GM10266 (cell line): ENCODE measurements around the gene ACBD6.

ENCODE experiments used
- DNase-seq: peaks from one replicate; pipeline ENCODE4 v3.0.0; 2012; ENCODE audit errors: extremely low spot score
- TF ChIP-seq, protein P1 (sequence below): IDR thresholded peaks from 2 replicates; pipeline ENCODE4 v1.5.1; 2012; ENCODE audit warnings: mild to moderate bottlenecking, low read depth; ENCODE audit not compliant: control insufficient read depth, insufficient read depth; ENCODE audit errors: missing control alignments

Gene ACBD6

DNA sequence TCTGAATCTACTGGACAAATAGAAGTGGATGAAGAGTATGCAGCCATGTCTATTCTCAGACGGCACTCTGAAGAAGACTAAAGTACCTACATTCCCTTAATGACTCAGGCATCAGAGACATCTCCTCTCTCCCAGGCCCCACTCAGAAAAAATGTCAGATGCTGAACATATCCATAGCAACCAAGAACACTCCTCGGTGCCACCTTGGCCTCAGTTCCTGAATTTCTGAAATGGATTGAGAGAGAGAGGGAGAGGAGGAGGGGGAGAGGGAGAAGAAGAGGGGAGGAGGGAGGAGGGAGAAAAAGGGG, 40.4 kb upstream of the ACBD6 start:
- DNase-seq, result no peak
- TF ChIP-seq, protein P1, sequence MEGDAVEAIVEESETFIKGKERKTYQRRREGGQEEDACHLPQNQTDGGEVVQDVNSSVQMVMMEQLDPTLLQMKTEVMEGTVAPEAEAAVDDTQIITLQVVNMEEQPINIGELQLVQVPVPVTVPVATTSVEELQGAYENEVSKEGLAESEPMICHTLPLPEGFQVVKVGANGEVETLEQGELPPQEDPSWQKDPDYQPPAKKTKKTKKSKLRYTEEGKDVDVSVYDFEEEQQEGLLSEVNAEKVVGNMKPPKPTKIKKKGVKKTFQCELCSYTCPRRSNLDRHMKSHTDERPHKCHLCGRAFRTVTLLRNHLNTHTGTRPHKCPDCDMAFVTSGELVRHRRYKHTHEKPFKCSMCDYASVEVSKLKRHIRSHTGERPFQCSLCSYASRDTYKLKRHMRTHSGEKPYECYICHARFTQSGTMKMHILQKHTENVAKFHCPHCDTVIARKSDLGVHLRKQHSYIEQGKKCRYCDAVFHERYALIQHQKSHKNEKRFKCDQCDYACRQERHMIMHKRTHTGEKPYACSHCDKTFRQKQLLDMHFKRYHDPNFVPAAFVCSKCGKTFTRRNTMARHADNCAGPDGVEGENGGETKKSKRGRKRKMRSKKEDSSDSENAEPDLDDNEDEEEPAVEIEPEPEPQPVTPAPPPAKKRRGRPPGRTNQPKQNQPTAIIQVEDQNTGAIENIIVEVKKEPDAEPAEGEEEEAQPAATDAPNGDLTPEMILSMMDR, result no peak

GRCh38 chr1:180542113-180542837, 39.9 kb upstream of the ACBD6 start:
- no peak for DNase-seq
- TF ChIP-seq, protein P1, result no peak

DNA sequence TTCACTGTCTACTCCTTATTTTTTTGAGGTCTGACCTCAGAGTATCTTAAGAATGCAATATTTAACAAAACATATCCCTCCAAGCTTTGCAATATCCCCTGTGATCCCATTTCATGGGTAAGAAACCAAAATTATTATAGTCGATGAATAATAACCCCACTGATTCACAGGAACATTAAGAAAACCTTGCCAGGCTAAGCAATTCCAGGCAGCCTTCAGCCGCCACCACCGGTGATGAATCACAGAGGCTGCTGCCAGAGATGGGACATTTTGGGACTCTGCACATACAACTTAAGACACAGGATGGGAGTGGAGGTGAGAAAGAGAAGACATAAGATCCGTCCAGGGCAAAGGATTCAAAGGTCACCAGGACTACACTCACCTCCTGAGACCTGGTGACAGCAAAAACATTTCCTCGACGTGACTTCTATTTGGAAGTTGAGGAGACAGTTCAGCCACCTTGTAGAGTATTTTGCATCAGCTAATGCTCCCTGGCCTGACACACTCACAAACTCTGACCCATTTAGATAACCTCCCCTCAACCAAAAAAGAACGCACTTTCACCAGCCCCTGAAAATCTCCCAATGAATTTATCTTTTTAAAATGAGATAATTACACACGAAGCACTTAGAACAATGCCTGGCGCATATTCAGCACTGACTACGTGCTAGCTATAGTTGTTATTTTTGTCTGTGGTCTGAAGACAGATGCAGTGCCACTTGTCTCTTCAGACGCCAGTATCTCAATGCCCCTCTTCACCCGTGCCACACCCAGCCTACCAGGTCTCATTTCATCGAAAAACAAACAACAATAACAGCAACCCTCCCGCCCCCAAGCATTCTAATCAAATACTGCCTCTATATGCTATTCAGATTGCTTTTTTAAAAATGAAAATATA, 38.6 kb upstream of the ACBD6 start:
- no peak for DNase-seq
- TF ChIP-seq, protein P1, result no peak

- no peak for DNase-seq
- TF ChIP-seq, protein P1, result no peak
These were observed 36.8 kb upstream of the ACBD6 start for GRCh38 chr1:180539136-180539535.

GRCh38 chr1:180536821-180537372, 34.5 kb upstream of the ACBD6 start:
- TF ChIP-seq, protein P1, result no peak
- no peak for DNase-seq

DNA sequence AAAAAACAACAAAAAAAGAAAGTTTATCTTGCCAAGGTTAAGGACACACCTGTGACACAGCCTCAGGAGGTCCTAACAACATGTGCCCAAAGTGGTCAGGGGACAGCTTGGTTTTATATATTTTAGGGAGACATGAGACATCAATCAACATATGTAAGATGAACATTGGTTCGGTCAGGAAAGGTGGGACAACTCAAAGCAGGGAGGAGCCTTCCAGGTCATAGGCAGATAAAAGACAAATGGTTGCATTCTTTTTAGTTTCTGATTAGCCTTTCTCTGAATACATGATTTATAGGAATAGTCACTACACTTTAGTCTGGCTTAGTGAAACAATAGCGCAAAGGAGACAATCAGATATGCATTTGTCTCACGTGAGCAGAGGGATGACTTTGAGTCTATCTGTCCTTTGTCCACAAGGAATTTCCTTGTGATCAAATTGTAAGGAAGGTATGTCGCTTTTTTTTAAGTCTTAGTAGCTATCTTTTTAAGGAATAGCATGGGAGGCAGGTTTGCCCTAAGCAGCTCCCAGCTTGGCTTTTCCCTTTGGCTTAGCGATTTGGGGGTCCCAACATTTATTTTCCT, 33.1 kb upstream of the ACBD6 start:
- TF ChIP-seq, protein P1, result no peak

DNA sequence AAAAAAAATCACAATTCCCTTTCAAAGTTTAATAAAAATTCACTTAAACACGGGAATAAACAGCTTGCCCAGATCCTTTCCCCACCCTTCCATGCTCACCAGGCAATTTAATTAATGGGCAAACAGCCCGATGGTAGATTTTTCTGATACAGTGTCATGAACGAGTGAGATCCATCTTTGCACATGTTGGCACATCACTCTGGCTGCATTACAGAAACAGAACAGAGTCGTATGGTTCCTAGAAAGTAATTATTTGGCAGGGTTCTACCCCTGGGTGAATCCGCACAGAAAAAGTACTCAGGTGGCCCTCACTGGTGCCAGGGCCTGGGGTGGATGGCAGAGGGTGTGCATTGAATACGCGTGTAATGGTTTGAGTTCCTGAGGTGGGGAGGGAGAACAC, 31.8 kb upstream of the ACBD6 start:
- DNase-seq, result no peak
- TF ChIP-seq, protein P1, result no peak

More for the DNA sequence above, 33.1 kb upstream of the ACBD6 start:
- DNase-seq, result no peak
